GM19035 (cell line): ENCODE data around the gene LRGUK.

Experiments
- ATAC-seq: cut with Tn5 transposase; IDR thresholded peaks from one replicate; pipeline ENCODE4 v1.9.1; 2021; ENCODE audit not compliant: unreplicated experiment

The LRGUK gene

DNA sequence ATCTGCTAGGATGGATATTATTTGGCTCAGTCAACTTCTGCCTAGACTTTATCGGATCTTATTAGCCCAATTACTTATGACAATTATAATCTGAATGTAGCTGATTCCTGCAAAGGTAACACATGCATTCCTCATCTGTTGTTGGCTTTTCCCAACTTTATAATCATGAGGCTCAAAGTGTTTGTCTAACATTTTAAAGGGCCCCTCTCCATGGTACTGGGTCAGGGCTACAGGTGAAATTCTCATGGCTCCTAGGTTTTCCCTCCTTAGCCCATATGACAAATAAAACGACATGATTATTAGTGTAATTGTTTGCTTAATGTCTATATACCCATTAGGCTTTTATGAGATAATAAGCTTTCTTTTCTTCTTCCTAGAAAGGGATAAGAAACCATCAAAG is 4.2 kb upstream of the LRGUK start:
- no peak for ATAC-seq

GRCh38 chr7:134126146-134126545 is 994 bp upstream of the LRGUK start:
- ATAC-seq, result no peak

- no peak for ATAC-seq
These were observed 559 bp upstream of the LRGUK start for GRCh38 chr7:134126596-134126965.

GRCh38 chr7:134128829-134129228 is 1.7 kb downstream of the LRGUK start:
- ATAC-seq, result no peak

- ATAC-seq, result no peak
These were observed 2.9 kb downstream of the LRGUK start for GRCh38 chr7:134129856-134130523.

DNA sequence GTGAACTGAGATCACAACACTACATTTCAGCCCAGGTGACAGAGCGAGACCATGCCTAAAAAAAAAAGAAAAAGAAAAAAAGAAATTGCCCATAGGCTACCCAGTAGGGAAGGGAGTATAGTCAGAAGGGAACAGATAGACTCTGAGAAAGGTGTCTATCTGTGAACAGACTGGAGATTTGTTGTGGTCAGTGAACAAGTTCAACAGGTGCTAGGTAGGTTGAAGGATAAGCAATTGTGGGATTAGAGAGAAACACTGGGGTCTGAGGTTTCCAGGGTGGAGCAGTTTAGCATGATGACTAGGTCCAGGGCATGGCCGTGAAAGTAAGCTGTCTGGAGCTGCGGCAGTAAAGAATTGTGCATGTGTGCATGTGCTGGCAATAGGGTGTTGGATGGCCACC is 6.9 kb downstream of the LRGUK start:
- no peak for ATAC-seq

- peak; percentile 72 for ATAC-seq
These were observed 14.0 kb downstream of the LRGUK start for GRCh38 chr7:134140889-134141867.

DNA sequence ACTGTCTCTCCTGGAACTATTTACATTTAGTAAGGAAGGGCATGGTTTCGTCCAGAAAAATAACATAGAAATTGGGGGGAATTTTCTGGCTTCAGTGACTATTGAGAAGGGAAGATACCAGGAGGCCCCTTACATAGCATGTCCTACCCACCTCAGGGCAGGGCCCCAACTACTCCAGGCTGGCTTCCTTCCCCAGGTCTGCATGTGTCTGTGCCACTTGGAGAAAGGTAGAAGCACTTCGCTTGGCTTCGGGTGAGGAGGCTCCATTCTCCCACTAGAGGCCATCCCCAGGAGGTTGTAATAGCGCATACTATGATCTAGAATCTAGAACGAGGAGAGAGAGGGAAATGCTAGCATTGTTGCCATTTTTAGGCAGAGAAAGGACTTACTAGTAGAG is 14.7 kb downstream of the LRGUK start:
- no peak for ATAC-seq

DNA sequence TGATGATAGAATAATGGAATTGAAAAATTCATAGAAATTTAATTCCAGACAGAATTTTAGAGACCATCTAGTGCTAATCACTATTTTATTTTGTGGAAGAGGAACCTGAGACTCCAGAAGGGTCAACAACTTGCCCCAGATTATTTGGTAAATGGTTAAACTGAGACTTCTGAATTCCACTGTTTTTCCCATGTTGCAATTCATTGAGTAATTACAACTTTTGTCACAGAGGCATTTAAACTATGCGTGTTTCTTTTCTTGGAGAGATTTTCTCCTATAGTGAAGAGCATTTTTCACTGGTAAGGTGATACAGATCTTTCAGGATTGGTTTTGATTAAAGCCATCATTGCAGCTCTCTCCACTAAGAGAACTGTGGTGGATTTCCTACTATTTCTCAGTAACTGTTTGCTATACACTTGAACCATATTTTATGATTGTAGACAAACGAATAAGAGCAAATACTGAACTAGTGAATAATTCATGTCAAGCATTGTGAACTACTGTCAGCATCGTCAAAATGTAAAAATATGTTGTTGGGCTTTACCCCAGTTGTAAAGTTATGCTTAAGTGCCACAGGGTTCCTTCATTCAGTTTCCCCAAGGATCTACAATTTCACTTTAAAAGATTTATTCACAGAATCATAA is 26.5 kb downstream of the LRGUK start:
- no peak for ATAC-seq

DNA sequence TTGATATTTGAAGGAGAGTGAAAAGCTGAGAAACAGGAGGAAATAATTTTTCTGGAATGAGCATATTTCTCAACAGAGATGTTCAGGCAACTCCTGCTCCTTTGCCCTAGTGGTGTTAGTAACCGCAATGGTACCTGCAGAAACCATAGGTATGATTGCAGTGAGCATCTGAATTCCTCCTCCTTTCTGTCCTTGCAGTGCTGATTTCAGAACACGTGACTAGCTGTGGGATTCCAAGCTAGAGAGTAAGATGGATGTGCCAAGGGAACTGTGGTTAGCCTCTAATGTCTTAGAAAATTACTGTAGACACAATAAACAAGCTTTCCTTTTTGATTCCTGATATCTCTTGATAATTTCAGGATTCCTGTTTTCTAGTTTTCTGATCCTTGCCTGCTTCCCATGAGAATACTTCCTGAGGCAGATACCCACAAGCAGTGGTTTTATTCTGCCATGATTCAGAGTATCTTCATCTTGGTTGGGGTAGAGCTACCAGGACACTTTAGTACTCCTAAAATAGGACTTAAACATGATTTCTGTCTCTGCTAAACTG is 27.5 kb downstream of the LRGUK start:
- ATAC-seq, result no peak

DNA sequence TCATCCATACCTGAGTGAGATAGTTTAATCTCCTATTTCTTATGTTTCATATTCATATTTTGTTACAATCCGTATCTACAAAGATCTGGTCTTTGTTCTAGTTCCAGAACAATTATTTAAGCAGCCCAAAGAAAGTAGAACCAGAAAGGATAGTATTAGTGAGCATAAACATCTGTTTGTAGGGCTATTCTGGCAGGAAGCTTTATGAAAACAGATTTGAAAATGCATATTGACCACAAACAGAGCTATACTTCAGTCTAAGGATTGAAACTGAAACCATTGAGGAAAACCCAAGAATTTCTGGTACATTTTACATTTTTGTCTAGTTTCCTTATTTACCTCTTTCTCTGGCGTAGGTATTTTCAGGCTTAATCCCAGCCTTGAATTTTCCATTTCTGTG is 28.1 kb downstream of the LRGUK start:
- ATAC-seq, result no peak

DNA sequence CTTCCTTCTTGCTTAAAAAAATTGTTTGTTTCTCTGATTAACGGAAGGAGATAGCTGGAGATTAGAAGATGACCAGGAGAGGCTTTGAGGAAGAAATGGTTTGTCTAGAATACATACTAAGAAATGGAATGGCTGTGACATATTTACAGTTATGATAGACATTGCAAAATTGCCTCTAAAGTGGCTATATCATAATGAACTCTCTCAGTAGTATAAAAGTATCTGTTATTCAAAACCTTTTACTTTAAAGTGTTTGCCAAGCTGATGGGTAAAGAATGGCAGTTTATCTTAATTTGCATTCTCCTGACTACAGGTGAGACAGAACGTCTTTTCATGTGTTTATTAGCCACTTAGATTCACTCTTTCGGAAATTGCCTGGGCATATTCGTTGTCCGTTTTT is 28.7 kb downstream of the LRGUK start:
- ATAC-seq, result no peak

DNA sequence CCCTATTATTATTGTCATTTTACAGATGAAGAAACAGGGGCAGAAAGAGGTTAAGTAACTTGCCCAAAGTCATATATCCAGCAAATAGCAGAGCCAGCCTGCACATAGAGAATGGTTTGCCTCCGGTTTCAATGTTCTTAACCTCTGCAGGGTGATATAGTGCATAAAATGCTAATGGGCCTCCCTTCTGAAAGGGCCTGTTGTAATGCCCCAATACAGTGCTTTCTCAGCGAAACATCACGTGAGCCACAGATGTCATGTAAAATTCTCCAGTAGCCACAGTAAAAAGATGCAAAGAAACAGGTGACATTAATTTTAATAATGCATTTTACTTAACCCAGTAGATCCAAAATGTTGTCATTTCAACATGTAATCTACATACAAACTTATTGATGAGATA is 38.1 kb downstream of the LRGUK start:
- ATAC-seq, result no peak

- no peak for ATAC-seq
These were observed 40.1 kb downstream of the LRGUK start for GRCh38 chr7:134167250-134167649.

- ATAC-seq, result no peak
These were observed 40.7 kb downstream of the LRGUK start for GRCh38 chr7:134167841-134168240.

- ATAC-seq, result peak; percentile 95
These were observed 47.7 kb downstream of the LRGUK start for GRCh38 chr7:134174795-134175261.

DNA sequence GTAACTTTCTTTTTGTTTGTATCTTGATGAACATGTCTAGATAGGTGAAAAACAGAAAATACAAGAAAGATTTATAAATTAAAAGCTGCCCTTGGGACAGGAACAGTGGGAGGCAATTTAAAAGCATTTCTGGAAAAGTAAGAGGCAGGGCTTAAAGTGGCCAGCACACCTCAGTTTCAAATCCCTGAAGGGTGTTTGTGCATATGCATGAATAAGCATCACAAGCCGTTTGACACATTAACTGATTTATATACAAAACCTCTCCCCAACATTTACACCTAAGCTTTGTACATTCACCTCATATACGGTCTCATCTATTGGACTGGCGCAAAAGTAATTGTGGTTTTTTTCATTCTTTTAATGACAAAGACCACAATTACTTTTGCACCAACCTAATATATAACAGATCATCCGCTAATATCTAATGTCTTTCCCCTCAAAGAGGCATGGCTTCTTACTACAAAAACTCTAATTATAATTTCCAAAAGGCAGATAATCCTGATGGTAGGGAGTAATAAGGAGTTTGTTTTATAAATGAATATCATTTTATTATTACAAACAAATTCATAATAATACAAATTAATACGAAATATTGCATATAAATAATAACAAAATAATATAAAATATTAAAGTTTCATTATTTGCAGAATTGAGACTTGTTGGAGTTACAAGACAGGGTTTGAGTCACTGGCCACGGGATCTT is 48.3 kb downstream of the LRGUK start:
- no peak for ATAC-seq

DNA sequence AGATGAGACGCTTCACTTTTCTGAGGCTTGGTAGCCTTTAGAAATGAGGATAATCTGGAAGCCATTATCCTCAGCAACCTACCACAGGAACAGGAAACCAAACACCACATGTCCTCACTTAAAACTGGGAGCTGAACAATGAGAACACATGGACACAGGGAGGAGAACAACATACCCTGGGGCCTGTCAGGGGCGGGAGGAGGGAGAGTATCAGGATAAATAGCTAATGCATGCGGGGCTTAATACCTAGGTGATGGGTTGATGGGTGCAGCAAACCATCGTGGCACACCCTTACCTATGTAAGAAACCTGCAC is 48.9 kb downstream of the LRGUK start:
- no peak for ATAC-seq

- ATAC-seq, result no peak
These were observed 52.2 kb downstream of the LRGUK start for GRCh38 chr7:134179036-134180011.

- ATAC-seq, result no peak
These were observed 53.2 kb downstream of the LRGUK start for GRCh38 chr7:134180376-134180775.
